Liver (tissue), 9 donors: Measurements from ENCODE around the gene KCNQ4. TPM values are rescaled to one million over a fixed set of nuclear protein-coding genes. Genes with fewer than 3 reads are reported as not detected.

Experiments
- DNase-seq: peaks from one replicate; pipeline ENCODE4 v3.0.0-alpha.2; 2017; ENCODE audit warnings: low spot score
- H3K27ac ChIP-seq, 2 donors: one replicate each; pipeline ENCODE4 v1.7.0; 2013; ENCODE audit warnings: inconsistent platforms in 2 of 2, low read length in 2 of 2, control low read depth in 1 of 2, low read depth in 1 of 2, mild to moderate bottlenecking in 1 of 2
- H3K27me3 ChIP-seq, 4 donors: one replicate each; pipeline versions ENCODE4 v1.6.1 to v1.7.0; 2013; ENCODE audit warnings: low read length in 3 of 4, inconsistent platforms in 1 of 4, mild to moderate bottlenecking in 1 of 4, moderate library complexity in 1 of 4; ENCODE audit not compliant: control insufficient read depth in 4 of 4, insufficient read depth in 4 of 4
- H3K36me3 ChIP-seq, 4 donors: one replicate each; pipeline versions ENCODE4 v1.6.1 to v1.7.0; 2013; ENCODE audit warnings: low read length in 3 of 4, mild to moderate bottlenecking in 3 of 4, low read depth in 1 of 4, moderate library complexity in 1 of 4; ENCODE audit not compliant: control insufficient read depth in 4 of 4, insufficient read depth in 3 of 4
- H3K4me1 ChIP-seq, 4 donors: one replicate each; pipeline versions ENCODE4 v1.6.1 to v1.7.0; 2013; ENCODE audit warnings: low read length in 3 of 4, mild to moderate bottlenecking in 3 of 4, moderate library complexity in 1 of 4; ENCODE audit not compliant: control insufficient read depth in 4 of 4, insufficient read depth in 4 of 4
- H3K4me3 ChIP-seq, 3 donors: one replicate each; pipeline versions ENCODE4 v1.6.1 to v1.7.0; 2013; ENCODE audit warnings: low read length in 3 of 3, control low read depth in 1 of 3, low read depth in 1 of 3, mild to moderate bottlenecking in 1 of 3
- H3K9ac ChIP-seq, 2 donors: one replicate each; pipeline ENCODE4 v1.7.0; 2013; ENCODE audit warnings: low read length in 2 of 2, mild to moderate bottlenecking in 2 of 2, moderate library complexity in 2 of 2, control low read depth in 1 of 2, low read depth in 1 of 2
- H3K9me3 ChIP-seq, 4 donors: one replicate each; pipeline versions ENCODE4 v1.6.1 to v1.7.0; 2013; ENCODE audit warnings: low read length in 3 of 4; ENCODE audit not compliant: control insufficient read depth in 4 of 4
- EGR1 ChIP-seq, 2 donors: IDR thresholded peaks; 2 replicates each; pipeline ENCODE4 v1.6.1; 2016 to 2018; ENCODE audit warnings: antibody characterized with exemption in 2 of 2, low read depth in 2 of 2
- FOXA1 ChIP-seq: IDR thresholded peaks from 2 replicates; pipeline ENCODE4 v1.6.1; 2016; ENCODE audit warnings: antibody characterized with exemption
- GABPA ChIP-seq, 2 donors: IDR thresholded peaks in 1 of 2; conservative IDR thresholded peaks in 1 of 2; 2 replicates each; pipeline ENCODE4 v1.6.1; 2016; ENCODE audit warnings: antibody characterized with exemption in 2 of 2, mild to moderate bottlenecking in 1 of 2, moderate library complexity in 1 of 2
- HNF4A ChIP-seq, 2 donors: conservative IDR thresholded peaks; 2 replicates each; pipeline ENCODE4 v1.6.1; 2016; ENCODE audit warnings: antibody characterized with exemption in 2 of 2, mild to moderate bottlenecking in 2 of 2
- HNF4G ChIP-seq: IDR thresholded peaks from 2 replicates; pipeline ENCODE4 v1.6.1; 2016; ENCODE audit warnings: antibody characterized with exemption
- RAD21 ChIP-seq, 2 donors: IDR thresholded peaks; 2 replicates each; pipeline ENCODE4 v1.6.1; 2016; ENCODE audit warnings: antibody characterized with exemption in 2 of 2, mild to moderate bottlenecking in 2 of 2
- RXRA ChIP-seq, 2 donors: IDR thresholded peaks; 2 replicates each; pipeline ENCODE4 v1.6.1; 2017 to 2018; ENCODE audit warnings: antibody characterized with exemption in 2 of 2, mild to moderate bottlenecking in 1 of 2
- SP1 ChIP-seq: IDR thresholded peaks from 2 replicates; pipeline ENCODE4 v1.6.1; 2018; ENCODE audit warnings: antibody characterized with exemption, mild to moderate bottlenecking
- TAF1 ChIP-seq: conservative IDR thresholded peaks from 2 replicates; pipeline ENCODE4 v1.6.1; 2016; ENCODE audit warnings: antibody characterized with exemption, mild to moderate bottlenecking
- WGBS: extraction: QIAGEN DNeasy Blood & Tissue Kit; methylation state at CpG from one replicate; pipeline ENCODE4 v1.1.7; 2013; 5-methylcytosine and 5-hydroxymethylcytosine counted together
- polyA plus RNA-seq, 2 donors: library from polyadenylated mRNA; stranded (reverse) in 1 of 2; unstranded in 1 of 2; fragments of 200-250 nt in 1 of 2; fragments of >200 nt in 1 of 2; fragmentation: Nextera tagmentation in 1 of 2; extraction: Ambion mirVana in 1 of 2; gene quantifications; one replicate each; pipeline versions ENCODE4 v1.2.1 to v1.2.3, GENCODE V29; 2013 to 2015
- total RNA-seq, 2 donors: library from RNA; depleted of rRNA; stranded (reverse); fragments of >200 nt; gene quantifications; one replicate each; pipeline ENCODE4 v1.2.3, GENCODE V29; 2014
- TF ChIP-seq, protein P1 (sequence below): IDR thresholded peaks from 2 replicates; pipeline ENCODE4 v1.6.1; 2016; ENCODE audit warnings: antibody characterized with exemption, mild to moderate bottlenecking
- donor health status: healthy.
- donor health status: healthy.
- donor health status: healthy.
- donor health status: healthy.
- donor health status: healthy.

KCNQ4 gene
- total and polyA plus RNA-seq, 4 donors, result 0.10 to 2.1 (median 0.27) TPM

DNA sequence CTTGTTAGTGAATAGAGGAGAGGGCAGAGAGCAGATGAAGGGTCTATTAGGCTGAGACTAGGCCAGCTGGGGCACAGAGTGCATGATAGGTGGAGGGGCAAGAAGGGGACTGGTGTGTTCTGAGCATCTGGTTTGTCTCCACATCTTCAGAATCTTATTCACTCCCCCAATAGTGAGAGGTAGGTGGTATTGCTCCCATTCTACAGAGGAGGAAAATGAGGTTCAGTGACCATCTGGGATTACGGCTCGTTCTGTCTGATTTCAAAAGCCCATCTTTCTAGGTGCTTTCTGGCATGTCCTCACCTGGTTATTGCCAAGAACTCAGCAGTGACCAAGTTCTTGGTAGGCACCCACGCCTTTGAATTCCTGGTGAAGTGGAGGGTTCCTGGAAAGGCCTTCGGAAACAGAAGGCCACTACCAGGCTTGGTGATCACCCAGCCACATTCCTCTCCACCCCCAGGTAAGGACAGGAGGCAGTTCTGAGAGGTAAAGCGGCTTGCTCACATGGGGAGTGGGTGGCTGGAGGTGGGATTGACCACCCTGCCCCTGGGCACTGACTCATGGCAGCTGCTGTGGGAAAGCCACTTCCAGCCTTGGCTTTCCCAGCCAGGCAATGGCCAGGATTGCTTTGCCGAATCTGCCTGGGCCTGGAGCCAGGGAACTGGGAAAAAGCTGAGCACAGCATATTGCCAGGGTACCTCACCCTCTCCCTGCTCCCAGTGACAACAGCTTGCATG is 97.4 kb downstream of the KCNQ4 start:
- no peak for DNase-seq
- H3K4me1 ChIP-seq, result peaks cover 3 to 4% (median 4%) of the 10 kb centered on the region in 4 donors
- 77% methylated on average over 6 of the region's 6 CpGs for WGBS
- H3K9ac ChIP-seq, result no peak overlapping the region
- H3K27ac ChIP-seq, result no peak overlapping the region
- no peaks in the 10 kb centered on the region for H3K27me3 ChIP-seq
- TF ChIP-seq, protein P1, sequence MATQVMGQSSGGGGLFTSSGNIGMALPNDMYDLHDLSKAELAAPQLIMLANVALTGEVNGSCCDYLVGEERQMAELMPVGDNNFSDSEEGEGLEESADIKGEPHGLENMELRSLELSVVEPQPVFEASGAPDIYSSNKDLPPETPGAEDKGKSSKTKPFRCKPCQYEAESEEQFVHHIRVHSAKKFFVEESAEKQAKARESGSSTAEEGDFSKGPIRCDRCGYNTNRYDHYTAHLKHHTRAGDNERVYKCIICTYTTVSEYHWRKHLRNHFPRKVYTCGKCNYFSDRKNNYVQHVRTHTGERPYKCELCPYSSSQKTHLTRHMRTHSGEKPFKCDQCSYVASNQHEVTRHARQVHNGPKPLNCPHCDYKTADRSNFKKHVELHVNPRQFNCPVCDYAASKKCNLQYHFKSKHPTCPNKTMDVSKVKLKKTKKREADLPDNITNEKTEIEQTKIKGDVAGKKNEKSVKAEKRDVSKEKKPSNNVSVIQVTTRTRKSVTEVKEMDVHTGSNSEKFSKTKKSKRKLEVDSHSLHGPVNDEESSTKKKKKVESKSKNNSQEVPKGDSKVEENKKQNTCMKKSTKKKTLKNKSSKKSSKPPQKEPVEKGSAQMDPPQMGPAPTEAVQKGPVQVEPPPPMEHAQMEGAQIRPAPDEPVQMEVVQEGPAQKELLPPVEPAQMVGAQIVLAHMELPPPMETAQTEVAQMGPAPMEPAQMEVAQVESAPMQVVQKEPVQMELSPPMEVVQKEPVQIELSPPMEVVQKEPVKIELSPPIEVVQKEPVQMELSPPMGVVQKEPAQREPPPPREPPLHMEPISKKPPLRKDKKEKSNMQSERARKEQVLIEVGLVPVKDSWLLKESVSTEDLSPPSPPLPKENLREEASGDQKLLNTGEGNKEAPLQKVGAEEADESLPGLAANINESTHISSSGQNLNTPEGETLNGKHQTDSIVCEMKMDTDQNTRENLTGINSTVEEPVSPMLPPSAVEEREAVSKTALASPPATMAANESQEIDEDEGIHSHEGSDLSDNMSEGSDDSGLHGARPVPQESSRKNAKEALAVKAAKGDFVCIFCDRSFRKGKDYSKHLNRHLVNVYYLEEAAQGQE, result no peak
- H3K4me3 ChIP-seq, result no peak overlapping the region
- H3K36me3 ChIP-seq, result no peaks in the 10 kb centered on the region
- H3K9me3 ChIP-seq, result peaks cover 0 to 2% (median 0%) of the 10 kb centered on the region in 4 donors

DNA sequence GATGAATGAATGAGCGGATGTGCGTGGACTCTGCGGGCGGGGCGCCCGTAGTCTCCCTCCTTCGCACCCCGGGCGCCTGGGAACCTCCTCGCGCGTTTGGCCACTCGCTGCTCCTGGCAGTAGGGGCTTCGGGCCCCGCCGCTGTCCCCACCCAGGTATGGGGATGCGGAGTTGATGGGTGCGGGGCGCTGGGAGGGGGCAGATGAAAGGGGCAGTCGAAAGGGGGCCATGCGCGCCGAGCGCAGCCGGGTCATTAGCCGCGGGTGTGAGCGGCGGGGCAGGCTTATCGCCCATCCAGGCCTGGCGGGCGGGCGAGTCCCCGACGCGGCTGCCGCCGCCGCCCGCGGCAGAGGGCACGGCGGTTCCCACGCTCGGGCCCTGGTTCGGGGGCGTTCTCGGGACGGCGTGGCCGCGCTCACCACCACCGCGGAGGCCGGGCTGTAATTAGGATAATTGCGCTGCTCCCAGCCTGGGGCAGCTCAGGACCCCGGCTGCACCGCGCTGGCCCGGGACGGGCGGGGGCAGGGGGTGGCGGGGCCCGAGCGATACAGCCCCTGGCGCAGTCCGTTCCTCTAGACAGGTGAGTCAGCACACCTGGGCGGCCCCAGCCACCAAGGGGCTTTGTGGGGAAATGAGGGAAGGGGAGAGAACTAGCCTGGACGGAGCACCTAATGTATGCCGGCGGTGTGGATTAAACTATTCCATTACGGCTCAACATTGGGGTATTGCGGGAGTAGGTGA is 100.6 kb downstream of the KCNQ4 start:
- Histone ChIP-seq H3K9me3 (no peaks in the 10 kb centered on the region), H3K4me3 (peak overlapping the region in 1 of 3 donors; percentile 15), H3K27ac (no peak overlapping the region), H3K4me1 (peaks cover 3 to 4% (median 4%) of the 10 kb centered on the region in 4 donors), H3K36me3 (no peaks in the 10 kb centered on the region), H3K27me3 (no peaks in the 10 kb centered on the region), H3K9ac (no peak overlapping the region)
- WGBS, result 25% methylated on average over 73 of the region's 73 CpGs
- TF ChIP-seq, protein P1, result no peak
- TF ChIP-seq SP1 (no peak), RAD21 (IDR thresholded peaks at IDR 0.05) (no peak), EGR1 (IDR thresholded peaks at IDR 0.05; ENCODE audit: low read depth in 2 of 2) (no peak), GABPA (IDR thresholded peaks at IDR 0.05 in 1 of 2, conservative IDR thresholded peaks at IDR 0.05 in 1 of 2) (no peak), RXRA (IDR thresholded peaks at IDR 0.05) (no peak), FOXA1 (no peak), TAF1 (no peak), HNF4G (no peak), HNF4A (conservative IDR thresholded peaks at IDR 0.05) (no peak)
- no peak for DNase-seq
